Inflammatory macrophage treated with lipopolysaccharide for 4 hours (primary cell): Measurements from ENCODE around the gene CCDC142.

Source experiments
- DNase-seq: peaks from one replicate; pipeline ENCODE4 v3.0.0-alpha.2; 2020

The CCDC142 gene, protein sequence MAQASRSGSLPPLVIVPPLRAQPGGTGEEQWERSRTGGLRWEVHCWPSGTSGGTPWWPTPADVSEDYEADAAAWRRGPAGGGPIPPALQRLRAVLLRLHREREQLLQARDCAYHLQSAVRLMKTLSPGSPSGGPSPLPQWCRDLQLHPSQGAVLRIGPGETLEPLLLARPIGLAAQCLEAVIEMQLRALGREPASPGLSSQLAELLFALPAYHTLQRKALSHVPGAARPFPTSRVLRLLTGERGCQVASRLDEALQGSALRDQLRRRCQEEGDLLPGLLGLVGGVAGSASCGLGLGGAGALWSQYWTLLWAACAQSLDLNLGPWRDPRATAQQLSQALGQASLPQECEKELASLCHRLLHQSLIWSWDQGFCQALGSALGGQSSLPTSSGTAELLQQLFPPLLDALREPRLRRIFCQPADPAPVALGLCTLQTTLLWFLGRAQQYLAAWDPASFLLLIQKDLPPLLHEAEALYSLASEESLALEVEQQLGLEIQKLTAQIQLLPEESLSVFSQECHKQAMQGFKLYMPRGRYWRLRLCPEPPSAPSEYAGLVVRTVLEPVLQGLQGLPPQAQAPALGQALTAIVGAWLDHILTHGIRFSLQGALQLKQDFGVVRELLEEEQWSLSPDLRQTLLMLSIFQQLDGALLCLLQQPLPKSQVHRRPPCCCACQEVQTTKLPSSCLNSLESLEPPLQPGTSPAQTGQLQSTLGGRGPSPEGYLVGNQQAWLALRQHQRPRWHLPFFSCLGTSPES

GRCh38 chr2:74482801-74483674 is at the start of gene CCDC142, which contains the start of gene TTC31:
Gene CCDC142, minus strand, starts transcription at chr2:74482998. Its CDS starts 161 bp downstream, at chr2:74482837.
Gene TTC31, plus strand, starts transcription at chr2:74483081. Its CDS starts 15 bp downstream, at chr2:74483096.
- peak; percentile 96 for DNase-seq

DNA sequence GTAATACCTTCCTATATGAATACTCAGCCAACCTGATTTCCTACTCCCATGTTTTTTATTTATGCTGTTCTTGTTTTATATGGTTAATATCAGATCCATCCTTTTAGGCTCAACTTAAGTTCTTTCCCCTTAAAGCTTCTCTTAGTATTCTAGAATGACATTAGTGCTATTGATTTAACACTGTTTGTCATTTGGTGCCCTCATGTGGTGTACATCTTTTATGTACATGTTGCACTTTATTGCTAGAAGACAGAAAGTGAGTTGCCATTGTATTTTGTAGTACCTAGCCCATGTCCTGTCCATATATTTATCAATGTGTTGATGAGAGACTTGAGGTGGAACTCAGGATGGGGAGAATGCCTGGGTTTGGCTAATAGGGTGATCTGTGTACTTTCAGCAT is 49.4 kb upstream of the CCDC142 start:
- DNase-seq, result peak; percentile 66

GRCh38 chr2:74531666-74532065 is 48.9 kb upstream of the CCDC142 start:
- DNase-seq, result no peak

GRCh38 chr2:74530239-74531187 is 47.7 kb upstream of the CCDC142 start:
- peak; percentile 51 for DNase-seq

GRCh38 chr2:74529357-74530238 is 46.8 kb upstream of the CCDC142 start, which contains the start of the genes AUP1 and HTRA2:
Gene AUP1, minus strand, starts transcription at chr2:74529706. Its CDS starts 77 bp downstream, at chr2:74529629.
Gene HTRA2, plus strand, starts transcription at chr2:74529933. Its CDS starts 74 bp downstream, at chr2:74530007.
- peak; percentile 99 for DNase-seq

- DNase-seq, result no peak
These were observed 46.0 kb upstream of the CCDC142 start for GRCh38 chr2:74528600-74529356.

GRCh38 chr2:74527741-74528140 is 44.9 kb upstream of the CCDC142 start:
- DNase-seq, result no peak

GRCh38 chr2:74526649-74527230 is 43.9 kb upstream of the CCDC142 start:
- no peak for DNase-seq

GRCh38 chr2:74525717-74526648 is 43.2 kb upstream of the CCDC142 start, which contains the start of gene DQX1:
Gene DQX1, minus strand, starts transcription at chr2:74526231. Its CDS starts 502 bp downstream, at chr2:74525729.
- DNase-seq, result peak; percentile 73

- DNase-seq, result no peak
These were observed 42.3 kb upstream of the CCDC142 start for GRCh38 chr2:74524955-74525716.

GRCh38 chr2:74524005-74524404 is 41.2 kb upstream of the CCDC142 start:
- DNase-seq, result no peak

DNA sequence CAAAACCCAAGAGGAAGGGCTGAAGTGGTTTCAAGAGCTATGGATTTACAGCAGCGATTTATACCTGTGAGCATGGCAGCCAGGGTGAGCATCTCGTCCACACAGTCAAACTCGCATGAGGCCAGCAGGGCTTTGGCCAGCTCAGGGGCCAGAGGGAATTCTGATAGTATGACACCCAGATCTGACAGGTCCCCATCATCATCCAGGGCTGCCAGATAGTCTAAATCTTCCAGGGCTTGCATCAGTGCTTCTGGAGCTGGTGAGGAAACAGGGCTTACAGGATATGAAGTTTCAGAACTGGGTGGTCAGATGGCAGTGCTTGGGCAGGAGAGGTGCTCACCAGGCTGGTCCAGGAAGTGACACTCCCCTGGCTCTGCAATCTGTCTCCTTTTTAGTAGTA is 39.7 kb upstream of the CCDC142 start:
- DNase-seq, result no peak

DNA sequence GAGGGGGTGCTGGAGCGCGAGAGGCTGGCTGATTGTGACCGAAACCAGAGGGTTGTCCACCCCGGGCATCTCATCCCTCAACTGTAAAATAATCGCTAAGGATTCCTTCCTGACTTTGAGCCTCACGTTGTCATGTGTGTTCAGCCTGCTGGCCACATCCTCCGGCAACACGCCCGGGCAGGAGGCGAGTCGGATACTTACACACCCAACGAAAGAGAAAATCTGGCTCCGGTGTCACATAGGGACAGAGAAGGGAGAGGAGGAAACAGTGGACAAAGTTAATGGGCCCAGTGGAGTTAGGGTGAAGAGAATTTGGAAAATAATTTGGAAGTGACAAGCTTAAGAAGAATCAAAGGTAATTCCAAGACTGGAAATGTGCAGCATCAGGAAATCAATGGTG is 33.9 kb upstream of the CCDC142 start:
- no peak for DNase-seq

DNA sequence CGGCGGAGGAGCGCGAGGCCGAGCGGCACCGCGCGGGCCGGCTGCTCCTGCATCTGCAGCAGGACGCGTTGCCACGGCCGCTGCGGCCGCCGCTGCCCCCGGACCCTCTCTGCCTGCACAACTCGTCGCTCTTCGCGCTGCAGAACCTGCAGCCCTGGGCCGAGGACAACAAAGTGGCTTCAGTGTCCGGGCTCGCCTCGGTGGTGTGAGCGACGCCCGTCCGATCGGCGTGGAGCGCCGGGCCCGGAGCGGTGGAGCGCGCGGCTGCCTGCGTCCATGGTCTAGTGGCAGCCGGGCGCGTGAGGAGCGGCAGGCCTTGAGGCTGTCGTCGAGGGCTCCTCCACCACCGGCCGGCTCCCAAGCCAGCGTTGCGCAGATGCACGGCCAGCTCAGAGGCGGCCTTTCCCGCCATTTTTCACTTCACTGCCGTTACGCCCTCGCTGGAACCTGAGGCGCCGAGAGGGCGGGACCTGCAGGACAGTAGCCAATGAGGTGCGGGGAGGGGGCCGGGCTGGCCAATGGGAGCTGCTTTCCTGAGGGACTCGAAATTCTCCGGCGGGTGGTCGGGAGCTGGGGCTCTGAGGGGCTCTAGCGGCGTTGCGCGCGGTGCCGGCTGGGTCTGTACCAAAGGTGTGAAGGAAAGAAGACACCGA is 33.3 kb upstream of the CCDC142 start:
- peak; percentile 61 for DNase-seq

DNA sequence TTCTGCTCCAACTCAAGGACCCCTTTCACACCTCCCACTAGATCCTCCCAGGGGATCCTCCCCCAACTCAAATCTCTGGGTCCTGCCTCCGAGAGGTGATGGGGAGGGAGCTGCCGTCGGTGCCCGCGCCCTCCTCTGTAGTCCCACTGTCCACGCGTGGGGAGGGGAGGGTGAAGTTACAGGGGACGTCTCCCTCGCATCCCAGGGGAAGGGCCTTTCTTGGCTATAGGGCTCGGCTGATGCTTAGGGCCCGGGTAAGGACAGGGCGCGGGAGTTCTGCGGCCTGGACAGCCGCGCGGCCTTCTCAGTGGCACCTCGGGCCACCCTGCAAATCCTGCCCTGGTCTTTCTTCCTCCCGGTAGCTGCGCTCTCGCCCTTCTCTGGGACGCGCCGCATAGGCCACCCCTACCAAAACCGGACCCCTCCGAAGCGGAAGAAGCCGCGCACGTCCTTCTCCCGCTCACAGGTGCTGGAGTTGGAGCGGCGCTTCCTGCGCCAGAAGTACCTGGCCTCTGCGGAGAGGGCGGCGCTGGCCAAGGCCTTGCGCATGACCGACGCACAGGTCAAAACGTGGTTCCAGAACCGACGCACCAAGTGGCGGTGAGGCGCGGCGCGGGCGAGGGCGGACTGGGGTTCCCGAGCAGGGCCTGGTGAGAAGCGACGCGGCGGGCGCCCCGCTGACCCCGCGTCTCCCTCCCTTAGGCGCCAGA is 32.6 kb upstream of the CCDC142 start:
- no peak for DNase-seq
